ENCODE results near the gene FBXO15.

Gene FBXO15

DNA sequence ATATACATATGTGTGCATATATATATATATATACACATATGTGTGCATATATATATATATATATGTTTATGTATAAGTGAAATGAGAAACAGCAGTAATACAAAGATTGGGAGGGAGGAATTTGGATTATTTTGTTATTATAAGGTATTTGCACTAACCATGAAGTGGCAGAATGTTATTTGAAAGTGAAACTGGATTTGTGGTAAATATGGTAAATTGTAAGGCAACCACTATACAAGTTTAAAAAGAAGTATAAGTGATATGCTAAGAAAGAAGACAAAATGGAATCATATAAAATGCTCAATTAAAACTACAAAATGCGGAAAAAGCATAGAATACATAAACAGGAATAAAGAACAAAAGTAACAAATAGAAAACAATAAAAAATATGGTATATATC is 37.5 kb downstream of the FBXO15 start:
- DNase-seq = no peak

DNA sequence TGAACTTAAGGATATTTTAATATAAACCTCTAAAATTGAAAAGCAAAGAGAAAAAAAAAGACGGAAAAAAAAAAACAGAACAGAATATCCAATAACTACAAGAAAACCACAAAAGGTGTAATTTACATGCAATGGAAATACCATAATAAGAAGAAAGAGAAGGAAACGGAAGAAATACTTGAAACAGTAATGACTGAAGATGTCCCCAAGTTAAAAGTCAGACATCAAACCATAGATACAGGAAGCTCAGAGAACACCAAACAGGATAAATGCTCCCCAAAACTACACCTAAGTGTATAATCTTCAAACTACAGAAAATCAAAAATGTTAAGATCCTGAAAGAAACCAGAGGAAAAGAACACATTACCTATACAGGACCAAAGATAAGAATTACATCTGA is 39.2 kb downstream of the FBXO15 start:
- no peak for DNase-seq

- no peak for DNase-seq
Observed at GRCh38 chr18:74097803-74098202, 49.8 kb downstream of the FBXO15 start.

- DNase-seq = no peak
Observed at GRCh38 chr18:74092922-74093321, 54.7 kb downstream of the FBXO15 start.

DNA sequence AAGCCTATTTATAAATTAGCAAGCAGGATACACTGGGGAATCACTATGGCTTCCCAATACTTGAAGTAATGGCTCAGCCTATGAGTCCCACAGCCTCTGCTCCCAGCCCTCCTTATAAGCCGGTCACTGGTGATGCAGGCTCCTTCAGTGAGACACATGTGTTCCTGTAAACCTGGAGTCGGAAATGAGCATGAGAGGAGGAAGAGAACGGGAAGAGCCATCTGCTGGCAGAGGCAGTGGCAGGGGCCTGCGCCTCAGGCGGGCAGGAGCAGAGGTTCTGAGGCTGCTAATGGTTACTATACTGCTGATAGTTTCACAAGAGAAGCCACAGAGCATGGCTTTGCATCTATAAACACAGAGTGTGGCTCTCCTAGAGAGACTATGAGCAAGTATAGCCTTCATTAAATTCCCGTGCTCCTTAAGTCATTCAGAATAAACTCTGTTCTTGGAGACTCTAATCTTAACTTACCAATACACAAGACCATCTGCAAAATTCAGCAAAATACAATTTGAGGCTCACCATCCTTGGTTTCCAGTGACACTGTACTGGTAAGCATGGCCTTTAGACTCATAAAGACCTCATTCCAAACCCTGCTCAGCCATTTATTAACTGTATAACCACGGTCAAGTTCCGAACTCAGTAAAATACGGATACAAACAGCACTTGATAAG is 63.3 kb downstream of the FBXO15 start:
- no peak for DNase-seq

- DNase-seq = no peak
Observed at GRCh38 chr18:74083557-74083952, 64.1 kb downstream of the FBXO15 start.

DNA sequence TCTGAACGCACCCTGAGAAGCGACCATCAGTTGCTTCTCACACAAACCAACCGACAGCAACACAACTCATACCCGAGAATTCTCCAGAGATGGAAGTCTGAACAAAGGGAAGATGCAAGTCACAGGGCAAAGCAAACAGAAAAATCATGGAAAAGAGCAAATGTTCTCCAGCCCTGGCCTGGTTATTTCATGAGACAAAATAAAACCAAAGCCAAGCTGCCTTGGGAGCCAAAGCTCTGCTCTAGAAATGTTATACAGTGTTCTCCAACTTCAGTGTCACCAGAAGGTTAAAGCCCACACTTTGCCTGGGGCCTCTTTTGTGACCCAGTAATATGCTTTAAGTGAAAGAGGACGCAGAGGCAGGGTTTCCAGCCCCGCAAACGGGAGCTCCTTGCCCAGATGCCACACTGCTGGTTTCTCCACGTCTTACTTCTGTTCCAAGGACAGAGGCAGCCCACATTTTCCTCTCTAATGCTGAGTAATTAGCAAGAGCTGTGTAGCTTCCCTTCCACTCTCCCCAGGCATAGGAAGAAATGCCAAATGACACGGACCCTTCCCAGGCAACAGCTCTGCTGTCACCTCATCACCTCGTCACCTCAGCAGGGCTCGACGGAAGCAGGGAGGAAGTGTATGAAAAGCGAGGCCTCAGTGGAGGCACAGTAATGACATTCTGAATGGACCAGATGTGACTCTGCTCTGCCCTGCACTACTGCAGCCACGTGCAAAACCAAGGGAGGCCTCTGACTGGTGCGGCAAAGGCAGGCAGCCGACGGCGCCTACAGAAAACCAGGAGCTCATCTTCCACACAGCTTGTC is 64.7 kb downstream of the FBXO15 start:
- no peak for DNase-seq

- DNase-seq = peak; percentile 26
Observed at GRCh38 chr18:74081966-74082741, 65.5 kb downstream of the FBXO15 start.

- DNase-seq = no peak
Observed at GRCh38 chr18:74078257-74078656, 69.4 kb downstream of the FBXO15 start.

- DNase-seq = no peak
Observed at GRCh38 chr18:74074668-74075564, 72.7 kb downstream of the FBXO15 start.

- no peak for DNase-seq
Observed at GRCh38 chr18:74073957-74074667, 73.5 kb downstream of the FBXO15 start.

- no peak for DNase-seq
Observed at GRCh38 chr18:74069178-74070050, 78.2 kb downstream of the FBXO15 start.

DNA sequence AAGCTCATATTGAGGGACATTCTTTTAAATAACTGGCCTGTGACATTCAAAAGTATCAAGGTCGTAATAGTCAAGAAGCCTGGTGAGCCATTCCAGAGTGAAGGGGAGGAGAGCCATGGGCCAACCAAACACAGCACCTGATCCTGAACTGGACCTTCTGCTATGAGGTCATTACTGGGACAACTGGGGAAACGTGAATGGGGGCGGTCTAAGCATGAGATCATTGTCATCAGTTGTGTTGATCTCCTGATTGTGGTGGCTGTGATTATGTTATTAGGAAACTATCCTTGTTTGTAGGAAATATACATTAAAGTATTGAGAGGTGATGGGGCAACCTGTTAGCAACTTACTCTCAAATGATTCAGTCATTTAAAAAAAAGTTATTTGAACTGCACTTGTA is 79.3 kb downstream of the FBXO15 start:
- no peak for DNase-seq

DNA sequence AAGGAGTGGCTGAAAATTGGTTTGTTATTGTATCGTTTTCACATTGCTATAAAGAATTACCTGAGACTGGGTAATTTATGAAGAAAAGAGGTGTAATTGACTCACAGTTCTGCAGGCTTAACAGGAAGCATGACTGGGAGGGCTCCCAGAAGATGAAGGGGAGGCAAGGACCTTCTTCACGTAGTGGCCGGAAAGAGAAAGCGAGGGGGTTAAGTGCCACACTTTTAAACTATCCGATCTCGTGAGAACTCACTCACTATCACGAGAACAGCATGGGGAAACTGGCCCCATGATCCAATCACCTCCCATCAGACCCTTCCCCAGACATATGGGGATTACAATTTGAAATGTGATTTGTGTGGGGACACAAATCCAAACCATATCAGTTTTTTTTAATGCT is 81.6 kb downstream of the FBXO15 start:
- DNase-seq = no peak

GRCh38 chr18:74065366-74065765 is 82.3 kb downstream of the FBXO15 start:
- DNase-seq = no peak

GRCh38 chr18:74064510-74064909 is 83.1 kb downstream of the FBXO15 start:
- no peak for DNase-seq

GRCh38 chr18:74063557-74063956 is 84.1 kb downstream of the FBXO15 start:
- no peak for DNase-seq

- no peak for DNase-seq
Observed at GRCh38 chr18:74063023-74063422, 84.6 kb downstream of the FBXO15 start.

DNA sequence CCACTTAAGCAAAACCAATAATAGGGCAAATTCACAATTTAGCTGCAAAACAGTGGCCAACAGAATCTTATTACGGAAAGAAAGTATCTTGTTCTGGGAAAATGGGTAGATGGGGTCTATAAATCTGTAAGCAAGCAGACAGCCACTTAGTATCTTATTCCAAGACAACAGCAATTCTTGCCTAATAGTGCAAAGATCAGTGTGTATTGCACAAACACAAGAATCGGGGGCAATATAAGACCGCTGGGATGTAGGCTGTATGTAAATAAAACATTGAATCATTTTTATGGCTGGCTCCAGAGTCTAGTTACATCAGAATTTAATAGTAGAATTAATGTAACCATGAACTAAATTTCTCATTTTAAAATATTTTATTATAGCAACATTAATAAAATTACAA is 85.6 kb downstream of the FBXO15 start:
- DNase-seq = no peak

GRCh38 chr18:74060579-74060978 is 87.1 kb downstream of the FBXO15 start:
- no peak for DNase-seq

DNA sequence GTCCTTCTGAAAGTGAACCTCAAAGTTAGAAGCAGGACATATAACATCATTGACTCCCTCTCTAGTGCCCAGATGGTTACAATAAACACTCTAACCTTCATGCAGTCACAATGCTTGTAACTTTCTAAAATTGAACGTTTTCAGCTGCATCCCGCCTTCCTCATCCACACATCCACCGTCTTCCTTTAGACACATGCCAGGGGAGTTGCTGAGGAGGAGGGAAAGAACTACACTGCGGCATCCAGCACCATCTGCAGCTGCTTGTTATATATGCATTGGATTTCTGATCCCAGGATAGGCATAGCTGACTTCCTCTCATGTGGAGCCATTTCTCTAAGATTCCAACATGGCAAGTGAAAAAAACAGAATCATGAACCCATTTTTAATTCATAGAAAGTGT is 96.8 kb downstream of the FBXO15 start:
- no peak for DNase-seq
